IPS-NIHi11 (cell line): Measurements from ENCODE around the gene GFAP.

Experiments
- DNase-seq: peaks from one replicate; pipeline ENCODE4 v3.0.0; 2012; ENCODE audit warnings: mixed read lengths, low spot score

The GFAP gene

DNA sequence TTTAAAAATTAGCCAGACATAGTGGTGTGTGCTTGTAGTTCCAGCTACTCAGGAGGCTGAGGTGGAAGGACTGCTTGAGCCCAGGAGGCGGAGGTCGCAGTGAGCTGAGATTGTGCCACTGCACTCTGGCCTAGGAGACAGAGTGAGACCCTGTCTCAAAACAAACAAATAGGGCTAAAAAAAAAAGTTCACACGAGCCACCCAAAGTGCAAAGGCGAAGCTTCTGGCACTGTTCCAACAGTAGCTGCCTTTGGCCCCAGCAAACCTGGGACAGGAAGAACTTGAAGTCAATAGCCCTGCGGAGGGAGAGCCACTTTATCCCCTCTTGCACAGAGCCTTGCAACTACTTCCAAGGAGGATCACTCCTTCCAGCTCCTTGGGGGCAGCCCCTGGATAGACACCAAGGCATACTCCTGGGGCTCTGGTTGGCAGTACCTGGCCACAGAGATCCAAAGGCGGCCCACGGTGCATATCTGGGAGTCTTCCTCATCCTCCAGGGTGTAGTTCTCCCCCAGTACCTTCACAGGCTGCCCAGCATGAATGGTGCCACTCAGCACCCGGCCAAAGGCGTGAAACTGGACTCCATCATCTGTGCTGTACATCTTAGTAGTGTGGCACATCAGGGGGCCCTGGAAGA lies 52.9 kb downstream of the GFAP start:
- DNase-seq = no peak

DNA sequence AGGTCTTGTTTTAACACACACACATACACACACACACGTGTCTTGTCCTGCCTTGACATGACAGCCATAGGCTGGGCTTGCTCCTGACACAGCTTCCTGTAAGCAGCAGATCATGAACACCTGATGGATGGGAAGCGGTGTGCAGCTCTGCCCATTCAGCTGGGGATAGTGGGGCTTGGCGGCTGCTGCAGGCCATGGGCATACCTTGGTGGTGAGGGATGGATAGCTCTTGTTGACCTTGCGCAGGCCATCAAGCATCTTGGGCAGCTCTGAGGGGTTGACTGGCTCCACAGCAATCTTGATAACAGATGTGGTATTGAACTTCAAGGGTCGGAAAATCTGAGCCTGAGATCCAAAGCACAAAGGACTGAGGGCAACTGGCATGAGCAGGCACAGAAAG lies 55.6 kb downstream of the GFAP start:
- DNase-seq = no peak

DNA sequence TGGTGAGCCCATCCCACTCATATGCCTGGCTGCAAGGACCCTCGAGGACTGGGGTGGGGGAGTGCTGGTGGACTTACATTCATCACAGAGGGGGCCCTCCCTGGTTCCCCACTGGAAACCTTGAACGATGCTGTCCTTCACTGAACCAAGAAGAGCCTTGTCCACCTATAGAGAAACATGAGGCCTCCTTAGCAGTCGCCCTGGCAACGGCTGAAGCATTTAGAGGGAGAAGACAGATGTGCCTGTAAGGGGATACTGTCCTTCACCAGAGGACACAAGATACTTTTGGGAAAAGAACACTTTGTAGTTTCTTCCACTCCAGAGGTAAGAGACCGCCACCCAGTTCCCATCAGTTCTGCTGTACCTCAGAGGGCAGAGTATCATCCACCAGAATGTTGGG lies 61.1 kb downstream of the GFAP start:
- no peak for DNase-seq
